Osteocyte (in vitro differentiated cells): ENCODE data around the gene CD86. TPM values are rescaled to one million over a fixed set of nuclear protein-coding genes. Genes with fewer than 3 reads are reported as not detected.

ENCODE experiments used
- DNase-seq: peaks from one replicate; pipeline ENCODE4 v3.0.0; 2021; ENCODE audit warnings: mixed read lengths; ENCODE audit not compliant: unreplicated experiment; ENCODE audit errors: extremely low spot score
- H3K27ac Mint-ChIP-seq: one replicate; pipeline ENCODE4 v1.8.0; 2021; ENCODE audit warnings: mild to moderate bottlenecking, mixed read lengths; ENCODE audit not compliant: unreplicated experiment
- H3K27me3 Mint-ChIP-seq: one replicate; pipeline ENCODE4 v1.8.0; 2021; ENCODE audit warnings: mixed read lengths; ENCODE audit not compliant: unreplicated experiment
- H3K36me3 Mint-ChIP-seq: one replicate; pipeline ENCODE4 v1.8.0; 2021; ENCODE audit warnings: mixed read lengths; ENCODE audit not compliant: unreplicated experiment
- H3K4me1 Mint-ChIP-seq: one replicate; pipeline ENCODE4 v1.8.0; 2021; ENCODE audit warnings: mixed read lengths; ENCODE audit not compliant: unreplicated experiment
- H3K4me3 Mint-ChIP-seq: one replicate; pipeline ENCODE4 v1.8.0; 2021; ENCODE audit warnings: mild to moderate bottlenecking, moderate library complexity, mixed read lengths; ENCODE audit not compliant: unreplicated experiment
- H3K9me3 Mint-ChIP-seq: one replicate; pipeline ENCODE4 v1.8.0; 2021; ENCODE audit warnings: mixed read lengths; ENCODE audit not compliant: unreplicated experiment
- CTCF ChIP-seq: fragments of 200-600 bp; sonication (generic); IDR thresholded peaks from 2 replicates; pipeline ENCODE4 v1.5.0; 2021; ENCODE audit warnings: antibody characterized with exemption, mild to moderate bottlenecking, moderate library complexity
- total RNA-seq: library from RNA; stranded (reverse); gene quantifications from 2 replicates; pipeline ENCODE4 v1.2.1, GENCODE V29; 2021

Gene CD86
- total RNA-seq, 1 donor from 2014 or later = not detected

DNA sequence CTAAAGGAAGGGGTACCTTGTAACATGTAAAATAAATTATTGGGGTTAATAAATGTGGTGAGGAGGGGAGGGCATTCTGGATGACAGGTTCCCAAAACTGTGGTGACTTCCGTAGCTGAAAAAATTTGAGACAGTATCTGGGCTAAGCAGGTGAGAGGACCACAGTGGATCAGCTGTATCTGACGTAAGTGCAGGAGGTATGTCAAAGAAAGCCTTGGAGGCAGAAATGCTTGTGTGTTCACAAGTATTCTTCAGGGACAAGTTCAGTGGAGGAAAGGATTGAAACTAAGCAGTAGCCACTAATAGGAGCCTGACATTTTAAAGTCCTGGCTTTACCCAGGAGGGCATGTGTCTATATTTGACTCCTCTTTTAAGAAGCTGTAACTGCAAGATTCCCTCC lies 52.0 kb downstream of the CD86 start:
- no peak overlapping the region for H3K4me3 Mint-ChIP-seq
- no peaks in the 10 kb centered on the region for H3K36me3 Mint-ChIP-seq
- H3K27me3 Mint-ChIP-seq = peaks cover 4% of the 10 kb centered on the region
- no peaks in the 10 kb centered on the region for H3K4me1 Mint-ChIP-seq
- no peak for DNase-seq
- H3K9me3 Mint-ChIP-seq = no peaks in the 10 kb centered on the region
- TF ChIP-seq CTCF = no peak
- H3K27ac Mint-ChIP-seq = no peak overlapping the region

DNA sequence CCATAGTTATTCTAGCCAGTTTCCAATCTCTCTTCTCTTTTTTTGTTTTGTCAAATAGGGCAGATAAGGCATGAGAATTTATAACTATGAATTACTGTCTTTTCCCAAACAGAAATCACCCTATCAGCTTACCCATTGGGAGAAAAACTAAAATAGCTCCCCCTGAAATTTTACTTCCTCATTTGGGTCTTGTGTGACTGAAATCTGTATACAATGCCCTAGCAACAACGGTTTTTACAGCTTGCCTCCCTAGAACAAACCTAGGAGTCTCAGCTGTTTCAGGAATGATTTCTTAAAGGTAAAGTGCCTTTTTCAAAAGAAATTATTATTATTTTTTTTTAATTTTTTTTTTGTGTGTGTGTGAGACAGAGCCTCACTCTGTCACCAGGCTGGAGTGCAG lies 56.8 kb downstream of the CD86 start:
- no peaks in the 10 kb centered on the region for H3K9me3 Mint-ChIP-seq
- no peak for TF ChIP-seq CTCF
- no peaks in the 10 kb centered on the region for H3K36me3 Mint-ChIP-seq
- H3K27me3 Mint-ChIP-seq = peaks cover 6% of the 10 kb centered on the region
- no peak for DNase-seq
- no peaks in the 10 kb centered on the region for H3K4me1 Mint-ChIP-seq
- no peak overlapping the region for H3K4me3 Mint-ChIP-seq
- no peak overlapping the region for H3K27ac Mint-ChIP-seq

DNA sequence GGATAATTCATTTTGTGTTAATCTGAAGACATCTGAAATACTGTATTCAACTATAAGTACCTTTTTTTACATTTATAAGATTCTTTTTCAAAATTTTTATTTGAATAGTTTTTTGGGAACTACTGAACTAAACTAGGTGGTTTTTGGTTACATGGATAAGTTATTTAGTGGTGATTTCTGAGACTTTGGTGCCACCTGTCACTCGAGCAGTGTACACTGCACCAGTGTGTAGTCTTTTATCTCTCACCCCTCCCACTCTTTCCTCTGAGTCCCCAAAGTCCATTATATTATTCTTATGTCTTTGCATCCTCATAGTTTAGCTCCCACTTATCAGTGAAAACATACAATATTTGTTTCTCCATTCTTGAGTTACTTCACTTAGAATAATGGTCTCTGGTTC lies 57.6 kb downstream of the CD86 start:
- no peaks in the 10 kb centered on the region for H3K9me3 Mint-ChIP-seq
- H3K27me3 Mint-ChIP-seq = peaks cover 6% of the 10 kb centered on the region
- no peaks in the 10 kb centered on the region for H3K36me3 Mint-ChIP-seq
- H3K27ac Mint-ChIP-seq = no peak overlapping the region
- no peak overlapping the region for H3K4me3 Mint-ChIP-seq
- no peaks in the 10 kb centered on the region for H3K4me1 Mint-ChIP-seq
- no peak for TF ChIP-seq CTCF
- DNase-seq = no peak

GRCh38 chr3:122123850-122124249 lies 68.7 kb downstream of the CD86 start:
- no peak overlapping the region for H3K4me3 Mint-ChIP-seq
- H3K4me1 Mint-ChIP-seq = no peaks in the 10 kb centered on the region
- DNase-seq = no peak
- no peak for TF ChIP-seq CTCF
- H3K27ac Mint-ChIP-seq = no peak overlapping the region
- H3K9me3 Mint-ChIP-seq = no peaks in the 10 kb centered on the region
- no peaks in the 10 kb centered on the region for H3K36me3 Mint-ChIP-seq
- no peaks in the 10 kb centered on the region for H3K27me3 Mint-ChIP-seq

DNA sequence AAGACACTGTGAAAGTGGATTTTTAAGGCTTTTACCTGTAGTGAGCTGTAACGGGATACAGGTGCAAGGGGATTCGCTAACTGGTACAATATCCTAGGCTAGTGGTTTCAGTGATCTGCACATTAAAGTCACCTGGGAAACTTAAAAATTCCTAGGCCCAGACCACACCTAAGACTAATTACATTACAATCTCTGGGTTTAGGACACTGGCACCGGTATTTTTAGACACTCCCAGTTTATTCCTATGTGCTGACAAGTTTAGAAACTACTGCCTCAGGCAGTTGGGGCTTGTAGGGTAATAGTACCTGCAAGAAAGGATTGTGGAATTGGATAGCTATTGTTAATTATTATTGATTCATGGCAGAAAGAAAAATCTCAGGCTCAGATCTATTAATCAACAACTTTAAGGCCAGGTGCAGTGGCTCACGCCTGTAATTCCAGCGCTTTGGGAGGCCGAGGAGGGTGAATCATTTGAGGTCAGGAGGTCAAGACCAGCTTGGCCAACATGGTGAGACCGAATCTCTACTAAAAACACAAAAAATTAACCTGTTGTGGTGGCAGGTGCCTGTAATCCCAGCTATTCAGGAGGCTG lies 77.9 kb downstream of the CD86 start:
- Mint-ChIP-seq H3K27ac (no peak overlapping the region), H3K36me3 (no peaks in the 10 kb centered on the region), H3K9me3 (peaks cover 5% of the 10 kb centered on the region), H3K4me1 (no peaks in the 10 kb centered on the region), H3K4me3 (no peak overlapping the region), H3K27me3 (no peaks in the 10 kb centered on the region)
- TF ChIP-seq CTCF = no peak
- no peak for DNase-seq
